HG02588 (cell line): ENCODE results near the gene MAP4K4.

Experiments
- ATAC-seq: cut with Tn5 transposase; IDR thresholded peaks from one replicate; pipeline ENCODE4 v1.9.1; 2021; ENCODE audit warnings: mild to moderate bottlenecking, moderate library complexity; ENCODE audit not compliant: unreplicated experiment

MAP4K4 gene

GRCh38 chr2:101831351-101831865, 133.9 kb downstream of the MAP4K4 start:
- ATAC-seq = peak; percentile 68

- ATAC-seq = no peak
Measured at GRCh38 chr2:101832114-101832513, 134.6 kb downstream of the MAP4K4 start.

GRCh38 chr2:101833890-101834523, 136.5 kb downstream of the MAP4K4 start:
- ATAC-seq = no peak

GRCh38 chr2:101837354-101837753, 139.8 kb downstream of the MAP4K4 start:
- no peak for ATAC-seq

GRCh38 chr2:101841679-101842327, 144.3 kb downstream of the MAP4K4 start:
- no peak for ATAC-seq

GRCh38 chr2:101842471-101842870, 145.0 kb downstream of the MAP4K4 start:
- ATAC-seq = no peak

- no peak for ATAC-seq
Measured at GRCh38 chr2:101843048-101843447, 145.5 kb downstream of the MAP4K4 start.

- ATAC-seq = no peak
Measured at GRCh38 chr2:101843471-101843870, 146.0 kb downstream of the MAP4K4 start.

GRCh38 chr2:101844055-101844635, 146.6 kb downstream of the MAP4K4 start:
- no peak for ATAC-seq

- no peak for ATAC-seq
Measured at GRCh38 chr2:101846973-101847372, 149.5 kb downstream of the MAP4K4 start.

GRCh38 chr2:101847661-101848339, 150.3 kb downstream of the MAP4K4 start:
- ATAC-seq = no peak

- no peak for ATAC-seq
Measured at GRCh38 chr2:101848769-101849410, 151.4 kb downstream of the MAP4K4 start.

- no peak for ATAC-seq
Measured at GRCh38 chr2:101850450-101850849, 152.9 kb downstream of the MAP4K4 start.

- ATAC-seq = no peak
Measured at GRCh38 chr2:101850991-101851390, 153.5 kb downstream of the MAP4K4 start.

GRCh38 chr2:101852824-101853223, 155.3 kb downstream of the MAP4K4 start:
- ATAC-seq = no peak

- no peak for ATAC-seq
Measured at GRCh38 chr2:101854877-101855276, 157.4 kb downstream of the MAP4K4 start.

- no peak for ATAC-seq
Measured at GRCh38 chr2:101855776-101856175, 158.3 kb downstream of the MAP4K4 start.

GRCh38 chr2:101858246-101858645, 160.7 kb downstream of the MAP4K4 start:
- ATAC-seq = no peak

- no peak for ATAC-seq
Measured at GRCh38 chr2:101858910-101859309, 161.4 kb downstream of the MAP4K4 start.

GRCh38 chr2:101859604-101860003, 162.1 kb downstream of the MAP4K4 start:
- ATAC-seq = no peak

GRCh38 chr2:101860157-101860556, 162.7 kb downstream of the MAP4K4 start:
- no peak for ATAC-seq
